Peyer's patch (tissue), 4 donors: Measurements from ENCODE around the gene TLR1.

Source experiments
- POLR2A ChIP-seq, 2 donors: fragments of 450-650 bp; IDR thresholded peaks; one replicate each; pipeline ENCODE4 v1.5.1; 2017; ENCODE audit warnings: antibody characterized with exemption in 2 of 2, mild to moderate bottlenecking in 2 of 2, moderate library complexity in 2 of 2
- TF ChIP-seq, protein P1 (sequence below), 6 experiments: fragments of 450-650 bp in 4 of 6; fragments of 200-600 bp in 2 of 6; sonication (generic) in 1 of 6; IDR thresholded peaks; one replicate each; pipeline ENCODE4 v1.5.1; 2017 to 2019; ENCODE audit warnings: antibody characterized with exemption in 6 of 6, mild to moderate bottlenecking in 3 of 6, moderate library complexity in 1 of 6

GRCh38 chr4:38829237-38829636 lies 24.6 kb upstream of the TLR1 start:
- TF ChIP-seq, protein P1, sequence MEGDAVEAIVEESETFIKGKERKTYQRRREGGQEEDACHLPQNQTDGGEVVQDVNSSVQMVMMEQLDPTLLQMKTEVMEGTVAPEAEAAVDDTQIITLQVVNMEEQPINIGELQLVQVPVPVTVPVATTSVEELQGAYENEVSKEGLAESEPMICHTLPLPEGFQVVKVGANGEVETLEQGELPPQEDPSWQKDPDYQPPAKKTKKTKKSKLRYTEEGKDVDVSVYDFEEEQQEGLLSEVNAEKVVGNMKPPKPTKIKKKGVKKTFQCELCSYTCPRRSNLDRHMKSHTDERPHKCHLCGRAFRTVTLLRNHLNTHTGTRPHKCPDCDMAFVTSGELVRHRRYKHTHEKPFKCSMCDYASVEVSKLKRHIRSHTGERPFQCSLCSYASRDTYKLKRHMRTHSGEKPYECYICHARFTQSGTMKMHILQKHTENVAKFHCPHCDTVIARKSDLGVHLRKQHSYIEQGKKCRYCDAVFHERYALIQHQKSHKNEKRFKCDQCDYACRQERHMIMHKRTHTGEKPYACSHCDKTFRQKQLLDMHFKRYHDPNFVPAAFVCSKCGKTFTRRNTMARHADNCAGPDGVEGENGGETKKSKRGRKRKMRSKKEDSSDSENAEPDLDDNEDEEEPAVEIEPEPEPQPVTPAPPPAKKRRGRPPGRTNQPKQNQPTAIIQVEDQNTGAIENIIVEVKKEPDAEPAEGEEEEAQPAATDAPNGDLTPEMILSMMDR (IDR thresholded peaks at IDR 0.05), result no peak
- TF ChIP-seq POLR2A (IDR thresholded peaks at IDR 0.05), result no peak
